Brain microvascular endothelial cell (primary cell): Measurements from ENCODE around the gene SLC24A3.

Experiments used
- DNase-seq: peaks from one replicate; pipeline ENCODE4 v3.0.0-alpha.2; 2020
- H3K27ac ChIP-seq: fragments of 250-450 bp; sonication (Bioruptor Pico); 2 replicates; pipeline ENCODE4 v1.5.1; 2020; ENCODE audit warnings: mild to moderate bottlenecking, moderate library complexity
- H3K27me3 ChIP-seq: fragments of 250-450 bp; sonication (Bioruptor Pico); replicated peaks from 2 replicates; pipeline ENCODE4 v1.5.1; 2020; ENCODE audit warnings: mild to moderate bottlenecking
- H3K36me3 ChIP-seq: fragments of 250-450 bp; sonication (Bioruptor Pico); replicated peaks from 2 replicates; pipeline ENCODE4 v1.5.1; 2020; ENCODE audit warnings: mild to moderate bottlenecking
- H3K4me3 ChIP-seq: 2 replicates; pipeline ENCODE4 v1.5.1; 2011; ENCODE audit warnings: low read depth, mild to moderate bottlenecking, control low read depth, low read length, moderate library complexity
- in situ Hi-C: cut with HindIII; loops from 2 replicates; pipeline ENCODE4 v1.10.0; 2017; ENCODE audit warnings: low sequenced_read_pairs, low pct_ligation_motif_present
- TF ChIP-seq, protein P1 (sequence below): IDR thresholded peaks from 2 replicates; pipeline ENCODE4 v1.5.1; 2011; ENCODE audit warnings: low read depth, mild to moderate bottlenecking, moderate library complexity, low read length, control low read depth, inconsistent platforms; ENCODE audit errors: missing control alignments

Gene SLC24A3

DNA sequence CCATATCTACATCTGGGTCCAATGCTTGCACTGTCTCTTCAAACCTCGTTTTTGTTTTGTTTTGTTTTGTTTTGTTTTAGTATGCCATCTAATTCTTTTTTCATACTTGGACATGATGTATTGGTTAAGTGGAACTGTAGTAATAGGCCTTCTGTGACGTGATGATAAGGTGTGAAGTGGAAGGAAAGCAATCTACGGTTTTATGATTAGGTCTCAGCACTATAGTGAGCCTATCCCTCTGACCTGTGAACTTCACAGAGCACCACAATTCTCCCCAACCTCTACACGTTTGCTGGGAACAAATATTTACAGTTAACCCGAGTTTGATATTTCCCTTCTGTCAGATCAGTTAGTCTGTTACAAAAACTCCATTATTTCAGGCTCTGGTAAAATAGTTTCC, 19.1 kb upstream of the SLC24A3 start:
- in situ Hi-C loops = no loop called here
- Histone ChIP-seq H3K27me3 (no peaks in the 10 kb centered on the region), H3K4me3 (no peak overlapping the region), H3K36me3 (no peaks in the 10 kb centered on the region), H3K27ac (no peak overlapping the region)
- TF ChIP-seq, protein P1, sequence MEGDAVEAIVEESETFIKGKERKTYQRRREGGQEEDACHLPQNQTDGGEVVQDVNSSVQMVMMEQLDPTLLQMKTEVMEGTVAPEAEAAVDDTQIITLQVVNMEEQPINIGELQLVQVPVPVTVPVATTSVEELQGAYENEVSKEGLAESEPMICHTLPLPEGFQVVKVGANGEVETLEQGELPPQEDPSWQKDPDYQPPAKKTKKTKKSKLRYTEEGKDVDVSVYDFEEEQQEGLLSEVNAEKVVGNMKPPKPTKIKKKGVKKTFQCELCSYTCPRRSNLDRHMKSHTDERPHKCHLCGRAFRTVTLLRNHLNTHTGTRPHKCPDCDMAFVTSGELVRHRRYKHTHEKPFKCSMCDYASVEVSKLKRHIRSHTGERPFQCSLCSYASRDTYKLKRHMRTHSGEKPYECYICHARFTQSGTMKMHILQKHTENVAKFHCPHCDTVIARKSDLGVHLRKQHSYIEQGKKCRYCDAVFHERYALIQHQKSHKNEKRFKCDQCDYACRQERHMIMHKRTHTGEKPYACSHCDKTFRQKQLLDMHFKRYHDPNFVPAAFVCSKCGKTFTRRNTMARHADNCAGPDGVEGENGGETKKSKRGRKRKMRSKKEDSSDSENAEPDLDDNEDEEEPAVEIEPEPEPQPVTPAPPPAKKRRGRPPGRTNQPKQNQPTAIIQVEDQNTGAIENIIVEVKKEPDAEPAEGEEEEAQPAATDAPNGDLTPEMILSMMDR = no peak
- no peak for DNase-seq

DNA sequence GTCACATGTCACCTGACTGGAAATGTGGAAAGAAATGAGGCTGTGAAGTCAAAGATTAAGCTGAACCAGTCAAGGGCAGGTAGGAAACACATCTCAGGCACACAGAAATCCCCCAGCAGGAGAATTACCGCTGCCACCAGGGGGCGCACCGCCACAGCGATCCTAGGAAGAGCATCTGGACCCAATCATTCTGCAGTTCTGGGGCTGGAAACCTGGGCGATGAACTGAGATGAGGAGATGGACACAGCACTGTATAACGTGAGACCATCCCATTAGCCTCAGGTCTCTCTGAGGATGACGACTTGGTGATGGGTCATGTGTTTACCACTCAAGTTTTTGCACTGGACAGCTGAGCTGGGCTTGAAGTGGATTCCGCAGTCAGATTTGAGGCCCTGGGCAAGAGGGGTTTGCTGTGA, 6.5 kb upstream of the SLC24A3 start:
- TF ChIP-seq, protein P1 = peak; percentile 80
- no peak for DNase-seq
- no peaks in the 10 kb centered on the region for H3K36me3 ChIP-seq
- peaks cover 3% of the 10 kb centered on the region for H3K27me3 ChIP-seq
- in situ Hi-C loops = no loop called here
- H3K27ac ChIP-seq = no peak overlapping the region
- H3K4me3 ChIP-seq = no peak overlapping the region

DNA sequence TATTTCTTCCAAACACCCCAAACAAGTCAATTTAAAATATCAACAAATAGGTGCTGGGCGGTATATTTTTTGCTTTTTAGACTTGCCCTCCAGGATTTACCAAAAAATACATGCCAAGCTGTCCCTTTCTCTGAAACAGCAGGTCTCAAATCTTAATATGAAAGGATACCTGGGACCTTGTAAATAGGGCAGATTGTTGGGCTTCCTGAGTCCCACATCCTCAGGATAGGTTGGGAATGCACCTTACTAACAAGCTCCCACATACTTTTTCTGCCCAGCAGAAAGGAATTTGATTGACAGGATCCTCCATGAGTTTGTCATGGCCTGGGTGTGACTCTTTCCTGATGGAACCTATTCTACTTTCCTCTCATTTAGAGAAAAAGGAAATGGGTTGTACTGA, 4.9 kb upstream of the SLC24A3 start:
- Histone ChIP-seq H3K27me3 (peaks cover 12% of the 10 kb centered on the region), H3K27ac (no peak overlapping the region), H3K36me3 (no peaks in the 10 kb centered on the region), H3K4me3 (no peak overlapping the region)
- no peak for DNase-seq
- TF ChIP-seq, protein P1 = no peak
- in situ Hi-C loops = no loop called here

DNA sequence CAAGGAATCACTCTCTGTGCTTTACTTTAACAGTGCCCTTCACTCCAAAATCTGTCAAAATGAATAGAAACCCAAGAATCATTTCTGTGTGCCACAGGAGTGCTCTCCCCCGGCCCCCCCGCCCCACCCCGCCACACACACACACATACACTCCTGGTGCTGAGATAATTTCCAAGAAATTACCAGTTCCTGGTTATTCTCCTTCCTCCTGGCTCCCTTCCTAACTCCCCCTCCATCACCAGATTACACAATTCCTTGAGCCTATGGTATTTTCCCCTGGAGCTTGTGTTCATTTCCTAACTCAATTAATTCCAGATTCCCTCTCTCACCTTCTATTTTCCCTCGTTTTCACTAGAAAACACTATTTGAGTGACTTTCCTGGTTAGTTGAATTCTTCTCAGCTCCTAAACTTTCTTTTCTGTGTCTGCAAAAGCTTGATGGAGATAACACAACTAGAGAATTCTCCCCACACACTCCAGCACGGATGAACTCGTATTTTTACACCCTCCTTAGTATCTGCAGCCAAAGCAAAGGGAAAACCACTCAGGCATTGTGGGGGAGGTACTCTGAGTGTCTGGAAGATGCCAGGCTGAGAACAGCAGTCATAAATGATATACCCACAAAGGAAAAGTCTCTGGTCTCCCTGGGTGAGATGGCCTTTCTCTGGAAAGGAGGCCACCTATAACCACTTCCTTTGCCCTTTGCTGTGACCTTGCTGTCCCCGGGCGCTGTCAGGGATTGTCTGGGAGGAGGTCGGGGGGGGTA, 1.9 kb upstream of the SLC24A3 start:
- Histone ChIP-seq H3K27ac (no peak overlapping the region), H3K27me3 (peaks cover 22% of the 10 kb centered on the region), H3K4me3 (no peak overlapping the region), H3K36me3 (no peaks in the 10 kb centered on the region)
- TF ChIP-seq, protein P1 = no peak
- no peak for DNase-seq
- in situ Hi-C loops = no loop called here

DNA sequence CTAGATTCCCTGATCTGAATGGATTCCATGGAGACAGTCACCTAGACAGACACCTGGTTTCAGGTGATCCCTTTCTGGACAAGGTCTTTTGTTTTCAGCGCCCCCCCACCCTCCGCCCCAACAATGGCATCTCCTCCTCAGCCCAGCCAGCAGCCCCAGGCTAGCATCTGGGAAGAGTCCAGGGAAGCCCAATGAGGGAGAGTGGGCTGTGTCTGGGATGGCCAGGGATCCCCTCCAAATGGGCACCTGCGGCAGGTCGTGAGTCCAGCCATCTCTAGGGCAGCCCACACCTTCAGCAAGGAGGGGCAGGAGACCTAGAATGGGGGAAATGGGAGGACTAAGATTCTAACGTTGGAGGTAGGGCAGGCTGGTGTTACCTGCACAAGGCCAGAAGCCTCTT, 1.2 kb upstream of the SLC24A3 start:
- in situ Hi-C loops = no loop called here
- TF ChIP-seq, protein P1 = no peak
- Histone ChIP-seq H3K36me3 (no peaks in the 10 kb centered on the region), H3K27ac (no peak overlapping the region), H3K4me3 (no peak overlapping the region), H3K27me3 (peaks cover 22% of the 10 kb centered on the region)
- DNase-seq = no peak
